GM19397 (cell line): Measurements from ENCODE around the gene KCNH1.

Experiments used
- ATAC-seq: cut with Tn5 transposase; IDR thresholded peaks from one replicate; pipeline ENCODE4 v1.9.1; 2021; ENCODE audit warnings: mild to moderate bottlenecking, moderate library complexity; ENCODE audit not compliant: unreplicated experiment

KCNH1 gene

DNA sequence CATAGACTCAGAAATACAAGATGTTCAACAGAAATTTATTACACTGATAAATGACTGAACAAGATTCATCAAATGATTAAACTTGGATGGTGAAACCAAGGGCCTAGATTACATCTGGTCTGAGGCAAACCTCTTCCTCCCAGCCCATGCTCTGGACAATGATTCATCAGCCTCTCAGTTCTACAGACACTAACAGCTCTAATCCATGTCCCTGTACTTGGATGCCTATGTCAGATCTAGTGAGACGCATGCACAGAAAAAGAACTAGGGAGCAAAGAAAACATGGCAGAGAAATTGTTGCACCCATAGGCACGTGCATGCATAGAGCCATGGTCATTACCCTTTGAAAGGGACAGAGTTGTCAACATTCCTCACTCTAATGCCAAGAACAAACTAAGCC is 250.1 kb downstream of the KCNH1 start:
- no peak for ATAC-seq

DNA sequence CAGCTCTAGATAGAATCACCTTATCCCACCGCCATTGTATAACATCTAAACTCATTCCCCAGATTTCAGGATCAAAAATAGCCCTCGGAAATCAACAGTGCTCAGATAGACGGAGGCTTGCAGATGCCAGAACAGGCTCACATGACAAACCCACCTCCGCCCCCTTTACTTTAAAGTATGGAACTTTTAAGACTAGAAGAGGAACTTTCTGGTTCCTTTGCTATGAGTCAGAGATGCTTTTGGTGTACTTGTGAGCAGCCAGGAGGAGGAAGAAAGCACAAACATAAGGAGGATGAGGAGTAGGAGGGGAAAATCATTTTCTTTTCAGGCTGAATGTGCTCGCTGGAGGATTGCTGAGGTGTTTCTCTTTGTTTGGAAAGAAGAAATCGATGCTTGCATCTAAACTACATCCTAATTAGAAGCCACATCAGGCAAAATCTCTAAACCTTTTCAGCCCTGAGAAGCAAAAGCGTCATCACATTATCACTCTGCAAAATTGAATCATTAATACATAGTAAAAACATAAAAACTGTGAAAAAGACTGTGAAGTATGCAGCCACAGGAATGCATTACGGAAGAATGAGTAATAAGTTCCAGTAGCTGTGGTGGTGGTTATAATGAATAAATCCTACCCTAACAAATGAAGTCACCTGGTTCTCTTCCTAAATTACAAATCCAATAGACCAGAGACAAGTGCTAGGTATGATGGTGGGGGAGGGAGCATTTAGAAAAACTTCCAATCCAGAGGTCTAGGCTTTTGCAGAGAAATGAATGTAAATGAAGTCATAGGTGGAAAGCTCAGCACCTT is 251.3 kb downstream of the KCNH1 start:
- ATAC-seq, result no peak

GRCh38 chr1:210878564-210878963 is 255.4 kb downstream of the KCNH1 start:
- no peak for ATAC-seq

DNA sequence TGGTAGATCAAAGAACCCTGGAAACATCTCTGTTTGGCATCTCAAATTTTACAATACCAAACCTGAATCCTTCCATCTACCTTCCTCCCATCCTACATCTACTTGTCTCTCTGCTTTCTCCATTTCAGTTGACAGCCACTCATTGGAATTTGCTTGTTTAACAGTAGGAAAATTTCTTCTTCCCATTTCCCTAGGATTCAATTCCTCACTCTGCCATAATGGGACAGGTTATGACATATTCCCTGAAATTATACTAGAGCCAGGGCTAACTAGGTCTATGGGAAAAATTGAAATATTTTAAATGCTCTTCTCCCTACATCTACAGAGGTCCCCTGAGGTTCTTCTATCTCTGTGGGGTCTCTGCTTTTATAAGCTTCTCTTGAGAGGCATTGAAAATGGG is 257.7 kb downstream of the KCNH1 start:
- no peak for ATAC-seq

GRCh38 chr1:210866532-210866931 is 267.4 kb downstream of the KCNH1 start:
- ATAC-seq, result no peak

- no peak for ATAC-seq
These were observed 276.2 kb downstream of the KCNH1 start for GRCh38 chr1:210857705-210858104.

DNA sequence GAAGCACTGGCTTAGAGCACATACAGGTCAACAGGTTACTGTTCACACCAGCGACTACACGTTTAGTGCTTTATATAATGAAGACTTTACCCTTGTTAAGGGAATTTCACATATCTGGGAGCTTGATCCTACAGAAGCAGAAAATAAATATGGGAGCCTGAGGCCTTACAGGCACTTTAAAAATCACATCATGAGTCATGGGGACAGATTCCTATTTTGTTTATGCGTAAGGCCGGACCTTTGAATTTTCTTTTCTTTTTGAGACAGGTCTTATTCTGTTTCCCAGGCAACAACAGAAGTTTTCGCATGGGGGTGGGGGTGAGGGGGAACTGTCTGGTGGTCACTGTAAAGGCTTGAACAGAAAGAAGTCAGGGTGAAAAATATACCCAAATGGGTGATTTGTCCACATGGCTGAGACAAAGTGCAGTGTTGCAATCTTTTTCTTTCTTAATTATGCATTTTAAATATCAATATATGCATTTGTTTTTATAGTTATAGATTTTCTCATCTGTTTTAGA is 276.7 kb downstream of the KCNH1 start:
- ATAC-seq, result no peak

DNA sequence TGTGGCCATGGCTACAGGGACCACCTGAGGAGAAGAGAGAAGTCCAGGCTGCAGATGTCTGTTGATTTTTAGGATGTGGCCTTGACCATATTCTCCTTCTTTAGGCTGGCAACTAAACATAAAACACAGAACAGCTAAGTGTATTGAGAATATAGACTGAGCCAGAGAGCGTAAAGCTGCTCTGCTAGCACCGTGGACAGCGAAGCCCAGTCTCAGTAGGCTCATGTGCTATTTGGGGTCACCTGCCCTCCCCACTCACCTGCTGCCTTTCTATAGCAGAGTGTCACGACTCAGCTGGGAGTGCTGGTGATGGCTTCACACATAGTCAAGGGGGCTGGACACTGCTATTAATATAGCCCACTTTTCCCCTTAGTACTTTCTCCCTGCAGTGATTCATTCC is 278.5 kb downstream of the KCNH1 start:
- ATAC-seq, result no peak

- no peak for ATAC-seq
These were observed 280.7 kb downstream of the KCNH1 start for GRCh38 chr1:210853276-210853675.

- ATAC-seq, result no peak
These were observed 283.4 kb downstream of the KCNH1 start for GRCh38 chr1:210850556-210850955.

DNA sequence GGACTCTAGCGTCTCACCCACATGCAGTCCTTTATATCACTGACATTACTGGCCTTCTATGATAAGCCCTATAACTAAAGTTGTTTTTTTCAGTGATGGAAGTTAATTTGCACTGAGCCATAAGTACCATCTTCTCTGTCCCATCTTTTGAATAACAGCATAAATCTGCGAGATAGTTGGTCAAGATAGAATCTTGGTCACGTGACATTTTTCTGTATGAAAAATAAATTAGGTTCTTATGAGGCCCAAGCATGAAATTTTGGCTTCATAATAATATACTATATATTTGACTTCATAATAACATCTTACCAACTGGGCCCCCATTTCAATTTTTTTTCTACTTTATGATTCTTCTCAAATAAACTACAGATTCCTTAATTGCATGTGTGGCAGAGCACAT is 285.5 kb downstream of the KCNH1 start:
- ATAC-seq, result no peak

DNA sequence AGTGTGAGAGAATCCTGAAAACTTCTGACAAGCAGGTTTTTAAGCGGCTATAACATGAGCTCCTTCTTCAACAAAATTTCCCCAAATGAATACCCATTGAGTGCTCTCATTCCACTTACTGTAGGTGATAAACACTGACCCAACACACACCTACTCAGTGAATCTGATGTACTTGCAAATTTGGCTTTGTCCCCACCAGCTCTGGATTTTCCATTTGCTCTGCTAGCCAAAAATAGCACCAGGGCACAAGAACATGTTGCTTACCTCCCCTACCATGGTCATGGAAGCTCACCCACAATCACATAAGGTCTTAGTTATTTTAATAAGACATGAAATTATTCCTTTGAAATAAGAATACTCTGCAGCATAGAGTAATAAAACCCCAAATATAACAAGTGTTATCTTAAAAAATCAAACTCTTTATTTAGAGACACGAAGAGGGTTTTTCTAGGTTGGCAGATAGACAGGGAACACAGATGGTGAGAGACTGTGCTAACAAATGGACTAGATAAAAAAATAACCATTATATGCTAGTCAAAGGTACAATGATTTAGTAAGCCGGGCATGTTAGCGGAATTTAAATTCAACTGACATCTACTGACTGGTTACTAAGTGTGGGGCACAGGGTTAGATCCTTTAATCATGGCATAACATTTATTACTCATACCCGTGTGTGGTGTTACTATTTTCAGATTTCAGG is 291.9 kb downstream of the KCNH1 start:
- ATAC-seq, result no peak

GRCh38 chr1:210830034-210831028 is 303.6 kb downstream of the KCNH1 start:
- no peak for ATAC-seq

- no peak for ATAC-seq
These were observed 304.9 kb downstream of the KCNH1 start for GRCh38 chr1:210828996-210829596.

DNA sequence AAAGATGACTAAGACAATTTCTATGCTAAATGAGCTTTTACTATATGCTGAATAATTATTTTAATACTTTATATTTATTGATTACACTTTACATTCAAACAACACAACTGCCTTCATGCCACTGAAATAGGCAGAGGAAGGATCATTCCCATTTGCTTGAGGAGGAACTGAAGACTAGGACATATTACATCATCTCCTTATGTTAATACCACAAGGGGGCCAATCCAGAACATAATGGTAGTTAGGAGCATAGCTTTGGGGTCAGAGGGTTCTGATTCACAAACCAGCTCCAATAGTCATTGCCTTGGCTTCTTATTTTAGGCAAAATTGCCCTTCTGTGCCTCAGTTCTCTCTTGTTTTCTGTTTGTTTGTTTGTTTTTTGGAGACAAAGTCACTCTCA is 306.5 kb downstream of the KCNH1 start:
- no peak for ATAC-seq

DNA sequence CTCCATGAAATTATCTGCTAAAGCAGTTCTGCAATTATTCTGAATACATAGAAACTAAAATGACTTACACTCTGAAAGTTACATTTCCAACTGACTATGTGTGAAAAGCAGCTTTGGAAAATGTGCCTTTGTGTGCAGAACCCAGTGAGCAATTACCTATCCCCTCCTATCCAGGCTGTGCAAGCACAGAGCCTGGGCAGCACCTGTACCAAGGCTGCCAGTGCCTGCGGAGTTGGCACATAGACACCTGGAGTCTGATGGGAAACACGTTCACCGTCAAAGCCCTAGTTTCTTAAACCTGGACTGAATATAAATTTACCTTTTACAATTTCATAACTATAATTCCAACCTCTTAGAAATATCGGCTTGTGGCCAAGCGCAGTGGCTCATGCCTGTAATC is 307.3 kb downstream of the KCNH1 start:
- no peak for ATAC-seq

DNA sequence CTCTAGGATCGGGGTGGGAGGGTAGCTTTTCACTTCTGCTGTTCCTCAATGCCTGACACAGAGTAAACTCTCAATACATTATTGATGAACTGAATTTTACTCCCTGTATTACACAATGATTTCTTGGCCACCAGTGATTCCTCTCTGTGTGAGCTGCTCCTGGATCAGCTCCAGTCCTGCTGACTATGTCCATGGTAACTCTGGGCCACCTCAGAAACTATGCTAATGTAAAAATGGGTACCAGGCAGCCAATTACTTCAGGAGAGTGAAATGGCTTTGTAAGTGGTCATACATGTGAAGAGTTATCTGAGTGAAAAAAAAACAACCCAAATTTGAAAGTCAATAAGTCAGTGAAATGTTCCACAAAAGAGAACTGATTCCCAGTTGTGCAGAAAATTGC is 311.0 kb downstream of the KCNH1 start:
- no peak for ATAC-seq

GRCh38 chr1:210822241-210822640 is 311.7 kb downstream of the KCNH1 start:
- no peak for ATAC-seq

- ATAC-seq, result no peak
These were observed 312.3 kb downstream of the KCNH1 start for GRCh38 chr1:210821615-210822014.

- no peak for ATAC-seq
These were observed 314.7 kb downstream of the KCNH1 start for GRCh38 chr1:210819266-210819665.
